Chondrocyte (in vitro differentiated cells): ENCODE data around the gene DGKD. TPM values are rescaled to one million over a fixed set of nuclear protein-coding genes. Genes with fewer than 3 reads are reported as not detected.

Experiments used
- DNase-seq: peaks from one replicate; pipeline ENCODE4 v3.0.0; 2021; ENCODE audit warnings: mixed read lengths, low spot score
- H3K27ac Mint-ChIP-seq: one replicate; pipeline ENCODE4 v1.8.0; 2021; ENCODE audit warnings: mild to moderate bottlenecking, moderate library complexity, mixed read lengths; ENCODE audit not compliant: unreplicated experiment
- H3K27me3 Mint-ChIP-seq: 2 replicates; pipeline ENCODE4 v1.8.0; 2021; ENCODE audit warnings: low read depth, mixed read lengths
- H3K36me3 Mint-ChIP-seq: 2 replicates; pipeline ENCODE4 v1.8.0; 2021; ENCODE audit warnings: low read depth, mixed read lengths
- H3K4me1 Mint-ChIP-seq: 2 replicates; pipeline ENCODE4 v1.8.0; 2021; ENCODE audit warnings: low read depth, mild to moderate bottlenecking, mixed read lengths
- H3K4me3 Mint-ChIP-seq: one replicate; pipeline ENCODE4 v1.8.0; 2021; ENCODE audit warnings: mild to moderate bottlenecking, moderate library complexity, mixed read lengths; ENCODE audit not compliant: unreplicated experiment
- H3K9me3 Mint-ChIP-seq: 2 replicates; pipeline ENCODE4 v1.8.0; 2021; ENCODE audit warnings: low read depth, mixed read lengths
- CTCF ChIP-seq: fragments of 200-600 bp; sonication (generic); IDR thresholded peaks from 2 replicates; pipeline ENCODE4 v1.5.0; 2021; ENCODE audit warnings: antibody characterized with exemption, mild to moderate bottlenecking, moderate library complexity
- total RNA-seq: library from RNA; stranded (reverse); gene quantifications from 3 replicates; pipeline ENCODE4 v1.2.1, GENCODE V29; 2021

Gene DGKD
- total RNA-seq, 1 donor from 2014 or later, result 66.3 TPM

GRCh38 chr2:233449081-233449901 is 95.0 kb downstream of the DGKD start:
- Mint-ChIP-seq H3K27me3 (no peaks in the 10 kb centered on the region), H3K36me3 (peaks cover 43% of the 10 kb centered on the region), H3K4me1 (peaks cover 12% of the 10 kb centered on the region), H3K9me3 (no peaks in the 10 kb centered on the region), H3K4me3 (no peak overlapping the region), H3K27ac (no peak overlapping the region)
- TF ChIP-seq CTCF, result peak; percentile 88
- peak; percentile 93 for DNase-seq

GRCh38 chr2:233449921-233450863 is 95.9 kb downstream of the DGKD start:
- Mint-ChIP-seq H3K27me3 (no peaks in the 10 kb centered on the region), H3K36me3 (peaks cover 44% of the 10 kb centered on the region), H3K4me3 (no peak overlapping the region), H3K27ac (no peak overlapping the region), H3K9me3 (no peaks in the 10 kb centered on the region), H3K4me1 (peaks cover 6% of the 10 kb centered on the region)
- peak; percentile 81 for DNase-seq
- no peak for TF ChIP-seq CTCF

GRCh38 chr2:233450864-233451575 is 96.7 kb downstream of the DGKD start:
- no peak overlapping the region for H3K4me3 Mint-ChIP-seq
- peak; percentile 63 for DNase-seq
- TF ChIP-seq CTCF, result peak; percentile 8
- no peaks in the 10 kb centered on the region for H3K27me3 Mint-ChIP-seq
- H3K9me3 Mint-ChIP-seq, result no peaks in the 10 kb centered on the region
- H3K36me3 Mint-ChIP-seq, result peaks cover 44% of the 10 kb centered on the region
- H3K27ac Mint-ChIP-seq, result no peak overlapping the region
- H3K4me1 Mint-ChIP-seq, result peaks cover 6% of the 10 kb centered on the region

GRCh38 chr2:233451950-233452349 is 97.7 kb downstream of the DGKD start:
- Mint-ChIP-seq H3K27ac (no peak overlapping the region), H3K4me3 (no peak overlapping the region), H3K36me3 (peaks cover 43% of the 10 kb centered on the region), H3K27me3 (no peaks in the 10 kb centered on the region), H3K9me3 (no peaks in the 10 kb centered on the region), H3K4me1 (peaks cover 6% of the 10 kb centered on the region)
- peak; percentile 39 for DNase-seq
- TF ChIP-seq CTCF, result no peak
